A673 (cell line): ENCODE data around the gene RBM20. TPM values are rescaled to one million over a fixed set of nuclear protein-coding genes. Genes with fewer than 3 reads are reported as not detected.

Experiments
- BruUV-seq: library from RNA; stranded (reverse); fragments of 400-500 nt; replicated peaks from 2 replicates; lab custom pipeline; 2021; lab: Mats Ljungman, UMichigan
- CTCF ChIA-PET: fragments of 300-600 bp; sonication (Branson Sonifier 250); formaldehyde crosslinking; loops from one replicate; lab custom pipeline; 2022; ENCODE audit warnings: antibody characterized with exemption; lab: Charles Lee
- POLR2A ChIA-PET: fragments of 300-600 bp; sonication (Branson Sonifier 250); formaldehyde crosslinking; loops from one replicate; lab custom pipeline; 2022; ENCODE audit warnings: antibody characterized with exemption; ENCODE audit not compliant: low non-redundant PET; lab: Charles Lee
- DNase-seq: peaks from one replicate; pipeline ENCODE4 v3.0.0-alpha.2; 2015; ENCODE audit warnings: low spot score
- H3K27ac ChIP-seq: fragments of 200-600 bp; sonication (generic); 2 replicates; pipeline ENCODE4 v1.5.1; 2016; ENCODE audit warnings: mixed run types, low read depth, mild to moderate bottlenecking, mixed read lengths, antibody characterized with exemption, low read length; ENCODE audit not compliant: poor library complexity, severe bottlenecking
- H3K27me3 ChIP-seq: fragments of 200-600 bp; sonication (generic); replicated peaks from 2 replicates; pipeline ENCODE4 v1.6.1; 2017; ENCODE audit warnings: mixed run types, low read depth, mild to moderate bottlenecking, mixed read lengths, antibody characterized with exemption, low read length; ENCODE audit not compliant: insufficient read depth, poor library complexity
- H3K36me3 ChIP-seq: fragments of 200-600 bp; sonication (generic); 2 replicates; pipeline ENCODE4 v1.6.1; 2016; ENCODE audit warnings: mixed run types, mild to moderate bottlenecking, mixed read lengths, antibody characterized with exemption, low read length; ENCODE audit not compliant: insufficient read depth, poor library complexity, severe bottlenecking
- H3K4me1 ChIP-seq: fragments of 200-600 bp; sonication (generic); 2 replicates; pipeline ENCODE4 v1.6.1; 2017; ENCODE audit warnings: mixed run types, mild to moderate bottlenecking, mixed read lengths, antibody characterized with exemption, low read length; ENCODE audit not compliant: insufficient read depth, poor library complexity, severe bottlenecking
- H3K4me3 ChIP-seq: fragments of 200-600 bp; sonication (generic); 2 replicates; pipeline ENCODE4 v1.5.1; 2016; ENCODE audit warnings: low read depth, mixed run types, mild to moderate bottlenecking, mixed read lengths, low read length; ENCODE audit not compliant: poor library complexity, severe bottlenecking
- H3K9me3 ChIP-seq: fragments of 200-600 bp; sonication (generic); 2 replicates; pipeline ENCODE4 v1.6.1; 2016; ENCODE audit warnings: mixed run types, low read depth, mild to moderate bottlenecking, mixed read lengths, antibody characterized with exemption, low read length; ENCODE audit not compliant: poor library complexity, severe bottlenecking
- EZH2 ChIP-seq: fragments of 200-600 bp; sonication (generic); IDR thresholded peaks from 2 replicates; pipeline ENCODE4 v1.6.1; 2017; ENCODE audit warnings: borderline replicate concordance, low read depth, mild to moderate bottlenecking, mixed read lengths, antibody characterized with exemption, low read length; ENCODE audit not compliant: poor library complexity, severe bottlenecking
- intact Hi-C: fragments of 100-400 bp; cut with micrococcal nuclease; formaldehyde crosslinking; loops from one replicate; pipeline ENCODE4 v1.10.0; 2022; ENCODE audit not compliant: unreplicated experiment
- total RNA-seq: library from RNA; stranded (reverse); gene quantifications from 2 replicates; pipeline ENCODE4 v1.2.3, GENCODE V29; 2021
- TF ChIP-seq, protein P1 (sequence below): fragments of 300-800, 200-600 bp; sonication (generic); conservative IDR thresholded peaks from 2 replicates; pipeline ENCODE4 v1.5.1; 2017; ENCODE audit warnings: low read depth, mild to moderate bottlenecking, antibody characterized with exemption, low read length, moderate library complexity, mixed read lengths

Gene RBM20
- total RNA-seq, 1 experiment from 2014 or later, result 1.3 TPM

DNA sequence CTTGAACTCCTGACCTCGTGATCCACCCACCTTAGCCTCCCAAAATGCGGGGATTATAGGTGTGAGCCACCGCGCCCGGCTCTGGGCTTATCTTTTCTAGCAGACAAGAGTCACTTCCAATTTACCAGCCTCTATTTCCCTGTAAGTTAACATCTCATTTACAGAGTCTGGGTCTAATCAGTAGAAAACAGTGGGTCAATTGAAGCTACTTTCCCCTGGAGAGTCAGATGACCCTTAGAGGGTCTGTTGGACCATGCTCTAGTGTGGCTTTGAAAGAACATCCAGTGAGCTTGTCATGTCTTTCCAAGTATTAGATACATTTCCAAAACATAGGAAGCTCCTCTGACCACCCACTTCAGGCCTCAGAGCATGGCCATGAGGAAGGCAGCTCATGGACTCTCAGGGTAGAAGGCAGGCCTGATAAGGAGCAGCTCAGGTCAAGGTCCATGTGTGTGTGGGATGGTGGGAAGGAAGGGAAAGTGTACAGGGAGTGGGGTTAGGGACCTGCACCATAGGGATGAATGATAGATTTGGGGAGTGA lies 27.6 kb upstream of the RBM20 start:
- intact Hi-C loops, result no loop called here

GRCh38 chr10:110617425-110618229 lies 26.5 kb upstream of the RBM20 start:
- ChIA-PET POLR2A (interaction anchor here (0.6 kb wide), 1 partner anchor 466 kb away, joined by 3 read pairs; no protein-coding TSS in a partner anchor), CTCF (interaction anchor here (0.5 kb wide), 1 partner anchor 312 kb away, joined by 3 read pairs; no protein-coding TSS in a partner anchor)
- Histone ChIP-seq H3K27ac (no peak overlapping the region), H3K4me3 (no peak overlapping the region), H3K4me1 (peaks cover 13% of the 10 kb centered on the region), H3K9me3 (no peaks in the 10 kb centered on the region), H3K27me3 (no peaks in the 10 kb centered on the region), H3K36me3 (no peaks in the 10 kb centered on the region)
- no peak for DNase-seq
- intact Hi-C loops, result no loop called here
- TF ChIP-seq, protein P1, sequence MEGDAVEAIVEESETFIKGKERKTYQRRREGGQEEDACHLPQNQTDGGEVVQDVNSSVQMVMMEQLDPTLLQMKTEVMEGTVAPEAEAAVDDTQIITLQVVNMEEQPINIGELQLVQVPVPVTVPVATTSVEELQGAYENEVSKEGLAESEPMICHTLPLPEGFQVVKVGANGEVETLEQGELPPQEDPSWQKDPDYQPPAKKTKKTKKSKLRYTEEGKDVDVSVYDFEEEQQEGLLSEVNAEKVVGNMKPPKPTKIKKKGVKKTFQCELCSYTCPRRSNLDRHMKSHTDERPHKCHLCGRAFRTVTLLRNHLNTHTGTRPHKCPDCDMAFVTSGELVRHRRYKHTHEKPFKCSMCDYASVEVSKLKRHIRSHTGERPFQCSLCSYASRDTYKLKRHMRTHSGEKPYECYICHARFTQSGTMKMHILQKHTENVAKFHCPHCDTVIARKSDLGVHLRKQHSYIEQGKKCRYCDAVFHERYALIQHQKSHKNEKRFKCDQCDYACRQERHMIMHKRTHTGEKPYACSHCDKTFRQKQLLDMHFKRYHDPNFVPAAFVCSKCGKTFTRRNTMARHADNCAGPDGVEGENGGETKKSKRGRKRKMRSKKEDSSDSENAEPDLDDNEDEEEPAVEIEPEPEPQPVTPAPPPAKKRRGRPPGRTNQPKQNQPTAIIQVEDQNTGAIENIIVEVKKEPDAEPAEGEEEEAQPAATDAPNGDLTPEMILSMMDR, result no peak
- no peak for TF ChIP-seq EZH2
- no TSS peak for BruUV-seq

More for the DNA sequence above, 27.6 kb upstream of the RBM20 start:
- no peaks in the 10 kb centered on the region for H3K27me3 ChIP-seq
- no peak for DNase-seq
- H3K27ac ChIP-seq, result no peak overlapping the region
- POLR2A ChIA-PET, result no interaction called here
- no peaks in the 10 kb centered on the region for H3K36me3 ChIP-seq
- no TSS peak for BruUV-seq
- no peak for TF ChIP-seq EZH2
- TF ChIP-seq, protein P1, result no peak
- H3K4me3 ChIP-seq, result no peak overlapping the region
- peaks cover 13% of the 10 kb centered on the region for H3K4me1 ChIP-seq
- CTCF ChIA-PET, result no interaction called here
- H3K9me3 ChIP-seq, result no peaks in the 10 kb centered on the region

DNA sequence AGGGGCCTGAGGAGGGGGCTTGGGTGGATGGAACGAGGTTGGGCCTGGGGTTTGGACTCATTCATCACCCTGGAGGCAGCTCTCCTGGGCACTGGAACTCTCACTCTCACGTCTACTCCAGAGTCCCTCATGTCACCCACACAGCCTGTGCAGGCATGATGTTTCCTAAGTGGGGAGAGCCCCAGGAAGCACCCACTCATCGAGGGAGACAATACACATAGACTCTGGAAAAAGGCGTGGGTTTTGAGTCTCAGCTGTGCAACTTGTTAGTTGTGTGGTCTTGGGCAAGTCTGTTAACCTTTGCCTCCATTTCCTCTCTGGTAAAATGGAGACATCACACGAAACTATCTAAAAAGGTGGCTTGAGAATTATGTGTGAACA lies 25.9 kb upstream of the RBM20 start:
- TF ChIP-seq, protein P1, result no peak
- no peak for TF ChIP-seq EZH2
- CTCF ChIA-PET, result interaction anchor here (0.5 kb wide), 1 partner anchor 313 kb away, joined by 3 read pairs; no protein-coding TSS in a partner anchor
- DNase-seq, result no peak
- BruUV-seq, result no TSS peak
- Histone ChIP-seq H3K4me3 (no peak overlapping the region), H3K27ac (no peak overlapping the region), H3K4me1 (peaks cover 13% of the 10 kb centered on the region), H3K27me3 (no peaks in the 10 kb centered on the region), H3K36me3 (no peaks in the 10 kb centered on the region), H3K9me3 (no peaks in the 10 kb centered on the region)
- POLR2A ChIA-PET, result interaction anchor here (0.6 kb wide), 1 partner anchor 465 kb away, joined by 3 read pairs; no protein-coding TSS in a partner anchor
- intact Hi-C loops, result no loop called here
